NCI-H128 (cell line): ENCODE data around the gene HMGCLL1.

Source experiments
- DNase-seq: peaks from one replicate; lab custom pipeline; 2025; ENCODE audit not compliant: unreplicated experiment; lab: John Stamatoyannopoulos, UW

HMGCLL1 gene

DNA sequence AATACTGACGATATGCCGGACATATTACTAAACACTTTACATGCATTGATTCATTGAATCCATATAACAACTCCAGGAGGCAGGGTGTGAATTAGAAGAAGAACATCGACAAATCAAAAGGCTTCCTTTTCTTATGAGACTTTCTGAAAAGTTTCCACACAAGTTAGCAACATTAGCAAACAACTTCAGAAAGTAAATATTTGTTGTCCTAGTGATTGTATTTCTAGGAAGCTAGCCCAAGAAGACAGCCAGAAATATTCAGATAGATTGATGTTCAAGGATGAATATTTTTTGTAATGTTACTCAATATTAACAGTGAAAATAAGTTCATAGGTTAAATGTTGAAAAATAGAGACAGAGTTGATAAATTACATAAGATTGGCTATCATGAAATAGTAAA, 131.1 kb downstream of the HMGCLL1 start:
- no peak for DNase-seq

DNA sequence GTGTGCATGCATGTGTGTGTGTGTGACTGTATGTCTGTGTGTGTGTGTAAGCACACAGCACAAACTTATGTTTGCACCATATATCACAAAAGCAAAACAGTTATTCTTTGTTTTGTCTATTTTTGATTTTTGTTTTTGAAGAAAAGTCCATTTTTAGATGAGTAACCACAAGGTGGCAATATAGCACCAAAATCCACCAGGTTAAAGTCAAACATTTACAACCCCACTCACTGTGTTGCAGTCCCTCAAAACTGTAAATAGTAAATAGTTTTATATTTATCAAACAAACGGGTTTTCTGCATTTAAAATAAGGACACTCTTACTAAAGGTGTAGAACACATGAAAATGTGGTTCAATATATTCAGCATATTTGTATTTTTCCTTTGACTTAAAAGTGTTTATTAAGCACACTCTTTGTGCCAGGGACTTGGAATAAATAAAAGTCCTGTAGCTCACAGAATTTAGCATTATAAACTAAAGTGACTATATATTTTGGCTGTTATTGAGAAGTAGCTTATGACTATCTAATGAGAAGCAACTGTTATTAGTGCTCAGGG, 133.3 kb downstream of the HMGCLL1 start:
- DNase-seq: no peak

DNA sequence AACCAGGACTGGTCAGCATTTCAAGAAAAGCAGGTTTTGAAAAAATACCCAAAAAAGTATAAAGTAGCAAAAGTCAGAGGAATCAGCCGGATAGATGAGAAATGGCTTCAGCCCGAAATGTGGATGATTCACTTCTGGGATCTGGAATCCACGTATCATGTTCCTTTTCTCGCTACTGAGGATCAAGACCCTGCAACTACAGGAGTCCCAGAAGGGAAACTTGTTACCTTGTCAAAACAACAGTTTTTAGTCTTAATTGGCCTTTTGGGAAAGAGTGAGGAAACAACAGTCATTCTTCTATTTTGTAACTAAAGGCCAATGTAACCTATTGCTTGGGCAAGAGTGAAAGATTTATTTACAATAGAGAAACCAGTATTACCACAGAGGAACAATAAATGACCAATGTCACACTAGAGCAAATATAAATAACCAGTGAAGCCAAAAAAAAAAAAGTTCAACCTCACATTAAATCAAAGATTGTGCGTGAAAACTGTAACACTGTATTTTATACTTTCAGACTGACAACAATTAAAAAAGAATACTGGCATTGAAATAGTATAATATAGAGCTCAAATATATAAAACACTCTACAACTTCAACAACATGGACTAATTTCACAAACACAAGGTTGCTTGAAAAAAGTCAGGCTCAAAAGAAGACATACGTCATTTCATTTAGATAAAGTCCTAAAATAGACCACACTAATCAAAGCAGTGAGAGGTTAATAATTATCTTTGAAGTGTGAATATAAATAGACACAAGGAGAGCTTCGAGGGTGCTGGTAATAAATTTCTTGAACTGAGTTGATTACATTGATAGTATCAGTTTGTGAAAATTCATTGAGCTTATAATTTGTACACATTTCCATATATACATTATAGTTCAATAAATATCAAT, 135.5 kb downstream of the HMGCLL1 start:
- no peak for DNase-seq

DNA sequence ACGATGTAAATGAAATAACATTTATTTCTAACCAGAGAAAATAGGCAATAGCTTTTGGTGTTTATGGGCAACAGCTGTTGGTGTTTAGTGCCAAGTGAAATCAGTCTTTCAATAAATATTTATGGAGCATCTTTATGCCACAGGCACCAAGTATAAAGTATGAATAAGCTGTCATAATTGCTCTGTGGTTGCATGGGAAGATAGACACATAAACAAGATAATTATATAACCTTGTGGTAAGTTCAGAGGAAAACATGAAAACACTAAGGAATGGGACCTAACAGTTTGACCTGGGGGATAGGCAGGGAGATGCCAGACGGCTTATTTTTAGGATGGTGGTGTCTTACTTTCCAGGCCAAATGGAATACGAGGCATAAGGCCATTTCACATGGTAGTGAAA, 140.8 kb downstream of the HMGCLL1 start:
- DNase-seq: no peak

DNA sequence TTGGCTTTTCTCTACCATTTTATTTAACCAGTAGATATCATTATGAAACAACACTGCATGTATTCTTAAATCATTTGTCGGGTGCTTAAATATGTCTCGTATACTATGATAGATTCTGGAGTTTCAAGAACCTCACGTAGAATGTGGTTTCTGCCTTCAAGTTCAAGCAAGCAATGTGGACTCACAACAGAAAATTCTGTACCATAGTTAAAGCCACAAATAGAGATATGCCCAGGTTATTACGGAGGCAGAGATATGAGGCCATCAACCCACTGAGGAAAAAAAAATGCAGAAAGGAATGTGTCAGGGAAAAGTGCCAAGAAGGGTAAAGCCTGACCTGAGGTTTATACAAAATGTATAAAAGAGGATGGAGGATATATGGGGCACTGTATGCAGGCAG, 141.9 kb downstream of the HMGCLL1 start:
- DNase-seq: no peak

DNA sequence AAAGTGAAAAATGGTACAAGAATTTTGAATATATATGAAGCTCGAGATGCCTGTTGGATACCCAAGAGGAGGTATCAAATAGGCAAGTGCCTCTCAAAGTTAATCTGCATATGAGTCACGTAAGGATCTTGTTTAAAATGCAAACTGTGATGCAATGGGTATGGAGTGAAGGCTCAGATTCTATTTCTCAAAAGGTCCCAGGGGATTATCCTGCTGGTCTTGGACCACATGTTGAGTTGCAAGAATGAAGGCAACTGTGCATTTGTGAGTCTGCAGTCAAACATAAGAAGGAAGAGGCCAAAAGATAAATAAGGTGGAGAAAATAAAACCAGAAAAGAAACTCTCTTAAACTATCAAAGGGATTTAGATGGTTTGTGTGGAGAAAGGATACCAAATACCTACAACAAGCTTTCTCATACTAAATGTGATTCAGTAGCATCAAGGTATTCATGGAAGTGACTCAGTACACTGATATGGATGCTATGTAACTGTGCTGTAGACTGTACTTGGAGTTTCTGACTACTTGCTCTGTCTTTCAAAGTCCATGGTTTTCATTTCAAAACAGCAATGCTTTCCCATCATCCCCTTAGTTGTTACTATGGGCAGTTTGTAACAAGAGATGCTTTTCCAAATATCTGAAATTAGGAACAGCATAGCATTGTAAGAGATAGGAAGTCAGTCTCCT, 145.4 kb downstream of the HMGCLL1 start:
- no peak for DNase-seq

DNA sequence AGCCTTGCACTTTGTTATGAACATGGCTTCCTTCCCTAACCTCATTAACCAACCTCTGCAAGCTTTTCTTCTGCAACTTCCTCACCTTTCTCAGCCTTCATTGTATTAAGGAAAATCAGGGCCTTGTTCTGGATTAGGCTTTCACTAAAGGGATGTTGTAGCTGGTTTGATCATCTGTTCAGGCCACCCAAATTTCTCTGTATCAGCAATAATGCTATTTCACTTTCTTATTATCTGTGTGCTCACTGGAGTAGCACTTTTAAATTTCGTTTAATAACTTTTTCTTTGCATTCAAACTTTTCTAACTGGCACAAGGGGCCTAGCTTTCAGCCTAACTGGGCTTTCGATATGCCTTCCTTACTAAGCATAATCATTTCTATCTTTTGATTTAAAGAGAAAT, 155.1 kb downstream of the HMGCLL1 start:
- DNase-seq: no peak

DNA sequence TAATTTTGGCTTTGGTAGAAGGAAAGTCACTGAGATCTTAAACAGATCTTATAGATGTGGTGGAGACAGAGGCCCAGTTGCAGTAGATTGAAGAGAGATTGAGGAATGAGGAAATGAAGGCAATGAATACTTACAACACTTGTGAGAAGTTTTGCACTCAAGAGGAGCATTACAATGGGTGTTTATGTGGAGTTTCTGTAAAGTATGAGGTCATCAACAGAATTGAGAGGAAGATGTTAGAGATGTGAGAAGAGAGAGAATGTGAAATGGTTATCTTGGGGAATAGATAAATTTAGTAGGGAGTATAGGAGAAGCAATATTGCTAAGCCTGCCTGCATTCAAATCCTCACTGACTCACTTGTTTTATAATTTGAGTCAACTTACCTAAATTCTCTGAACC, 168.3 kb downstream of the HMGCLL1 start:
- DNase-seq: no peak

DNA sequence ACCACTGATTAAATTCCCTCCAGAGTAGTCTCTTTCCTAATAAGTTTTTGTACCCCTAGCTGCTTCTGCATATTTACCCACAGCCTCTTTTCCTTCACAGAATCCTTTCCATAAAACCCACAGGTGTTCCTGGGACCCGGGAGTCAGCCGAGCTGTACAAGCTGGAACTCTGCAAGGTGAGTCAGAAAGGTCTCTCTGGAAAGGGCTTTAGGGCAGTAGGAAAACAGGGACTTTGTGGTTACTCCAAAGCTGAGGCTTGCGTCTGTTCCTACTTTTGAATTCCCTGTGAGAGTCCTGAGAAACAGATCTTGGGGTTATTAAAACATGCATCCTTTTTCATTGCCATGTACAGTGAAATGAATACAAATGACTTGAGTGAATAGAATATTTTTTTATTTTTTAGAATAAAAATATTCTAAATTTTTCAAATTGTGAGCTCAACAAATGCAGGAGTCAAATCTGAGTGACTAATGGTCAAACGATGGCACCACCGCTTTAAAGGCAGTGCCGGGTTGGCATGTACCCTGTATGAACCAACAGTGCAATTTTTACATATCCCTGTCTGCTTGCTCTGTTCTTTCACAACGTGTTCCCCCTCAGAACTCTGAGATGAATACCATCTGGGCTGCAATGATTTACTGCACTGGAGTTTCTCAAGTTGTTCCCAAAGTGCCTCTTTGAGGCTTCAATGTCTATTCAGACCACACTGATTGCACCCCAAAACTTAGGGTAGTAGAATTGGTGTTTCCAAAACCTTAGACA, 173.3 kb downstream of the HMGCLL1 start:
- DNase-seq: no peak

DNA sequence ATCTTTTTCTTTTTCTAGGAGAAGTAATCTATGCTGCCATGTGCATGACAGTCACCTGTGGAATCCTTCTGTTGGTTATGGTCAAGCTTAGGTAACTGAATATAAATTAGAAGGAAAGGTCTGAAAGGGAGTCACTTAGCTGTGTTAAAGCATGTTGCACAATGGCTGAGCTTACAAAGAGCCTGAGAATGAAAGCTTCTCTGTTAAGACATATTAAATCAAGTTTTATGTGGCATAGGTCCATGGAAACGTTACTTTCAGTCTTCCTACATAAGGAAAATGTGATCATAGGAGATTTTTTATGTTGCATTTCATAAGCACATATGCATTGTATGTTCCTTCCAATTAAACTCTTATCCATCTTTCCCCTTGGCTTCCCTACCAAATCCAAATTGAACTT, 179.6 kb downstream of the HMGCLL1 start:
- no peak for DNase-seq

DNA sequence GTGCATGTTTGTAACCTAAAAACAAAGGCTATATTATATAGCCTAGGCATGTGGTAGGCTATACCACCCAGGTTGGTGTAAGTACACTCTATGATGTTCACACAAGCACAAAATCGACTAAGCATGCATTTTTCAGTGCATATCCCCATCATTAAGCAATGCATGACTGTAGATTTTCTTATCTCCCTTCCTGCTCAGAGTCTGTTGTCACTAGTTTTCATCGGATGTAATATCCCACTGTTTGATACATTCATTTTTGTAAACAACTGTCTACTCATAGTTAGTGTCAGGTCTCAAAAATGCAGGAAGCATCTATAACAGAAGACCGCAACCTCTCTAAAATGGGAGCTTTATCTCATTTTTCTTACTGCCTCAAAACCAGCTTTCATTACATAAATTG, 181.0 kb downstream of the HMGCLL1 start:
- no peak for DNase-seq

DNA sequence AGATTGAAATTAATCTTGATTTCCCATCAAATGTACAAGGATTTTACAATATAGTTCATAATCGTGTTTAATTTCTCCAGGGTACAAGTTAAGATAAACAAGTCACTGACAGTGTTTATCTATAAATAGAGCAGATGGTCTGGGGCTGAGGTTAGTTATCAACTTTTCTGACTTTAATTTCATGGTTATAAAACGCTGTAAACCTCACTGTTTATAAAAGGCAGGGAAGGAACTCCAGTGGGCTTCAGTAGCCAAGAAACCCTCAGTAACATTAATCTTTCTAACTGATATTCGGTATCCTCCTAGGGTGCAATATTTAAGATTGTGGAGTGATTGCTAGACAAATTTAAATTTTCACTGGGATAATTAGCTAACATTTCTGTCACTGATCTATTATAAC, 183.1 kb downstream of the HMGCLL1 start:
- DNase-seq: no peak

DNA sequence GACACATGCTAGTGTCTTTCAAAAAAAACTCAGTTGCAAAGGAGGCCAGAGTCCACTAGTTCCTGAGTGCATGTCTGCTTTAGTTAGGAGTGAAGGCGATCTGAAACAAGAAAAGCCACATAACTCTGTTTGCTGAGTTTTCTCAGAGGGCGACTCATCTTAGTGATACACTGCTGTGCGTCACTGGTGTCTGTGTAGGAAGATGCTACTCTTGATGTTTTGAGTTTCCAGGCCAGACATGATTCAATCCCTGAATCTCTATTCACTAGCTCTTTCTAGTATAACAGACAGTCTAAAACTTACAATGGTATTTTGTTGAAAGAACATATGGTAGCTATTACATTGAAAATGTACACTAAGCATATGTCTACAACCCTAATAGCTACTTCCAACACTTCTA, 190.8 kb downstream of the HMGCLL1 start:
- no peak for DNase-seq
